B cell (primary cell): ENCODE measurements around the gene DGUOK. TPM values are rescaled to one million over a fixed set of nuclear protein-coding genes. Genes with fewer than 3 reads are reported as not detected.

ENCODE experiments used
- ATAC-seq: fragments of 200-7000 bp; cut with Tn5 transposase; one replicate; pipeline ENCODE4 v1.10.0; 2021; ENCODE audit warnings: low read depth, mild to moderate bottlenecking, moderate number of reproducible peaks, moderate library complexity
- CTCF ChIA-PET: fragments of 350-600 bp; sonication (Branson Sonifier 250); formaldehyde crosslinking; loops from one replicate; lab custom pipeline; 2021; ENCODE audit warnings: antibody characterized with exemption, inconsistent platforms; lab: Charles Lee
- POLR2A ChIA-PET: fragments of 350-600 bp; sonication (Branson Sonifier 250); formaldehyde crosslinking; loops from one replicate; lab custom pipeline; 2021; ENCODE audit warnings: antibody characterized with exemption; lab: Charles Lee
- DNase-seq: peaks from one replicate; pipeline ENCODE4 v3.0.0; 2013
- H2AFZ ChIP-seq: 2 replicates; pipeline ENCODE4 v1.6.1; 2012; ENCODE audit warnings: mild to moderate bottlenecking, low read depth, low read length; ENCODE audit not compliant: insufficient read depth, poor library complexity, severe bottlenecking
- H3K27ac ChIP-seq, 2 donors: 1 replicate in 1 of 2; 2 replicates in 1 of 2; pipeline ENCODE4 v1.5.1; 2012 to 2013; ENCODE audit warnings: low read length in 2 of 2, mild to moderate bottlenecking in 2 of 2, moderate library complexity in 1 of 2
- H3K27me3 ChIP-seq, 4 experiments: fragments of 200-600 bp in 1 of 4; sonication (generic) in 1 of 4; replicated peaks in 1 of 4; 1 replicate in 2 of 4; 2 replicates in 2 of 4; pipeline versions ENCODE4 v1.6.1 to v1.7.0; 2013 to 2016; ENCODE audit warnings: low read length in 3 of 4, mild to moderate bottlenecking in 2 of 4, mixed read lengths in 1 of 4, moderate library complexity in 1 of 4; ENCODE audit not compliant: insufficient read depth in 4 of 4, control insufficient read depth in 3 of 4; ENCODE audit errors: control extremely low read depth in 1 of 4
- H3K36me3 ChIP-seq, 2 experiments: replicated peaks in 1 of 2; 1 replicate in 1 of 2; 2 replicates in 1 of 2; pipeline versions ENCODE4 v1.6.1 to v1.7.1; 2013; ENCODE audit warnings: low read length in 1 of 2; ENCODE audit not compliant: insufficient read depth in 2 of 2, control insufficient read depth in 1 of 2; ENCODE audit errors: control extremely low read depth in 1 of 2, extremely low read depth in 1 of 2
- H3K4me1 ChIP-seq, 2 donors: fragments of 200-600 bp in 1 of 2; sonication (generic) in 1 of 2; 1 replicate in 1 of 2; 2 replicates in 1 of 2; pipeline versions ENCODE4 v1.5.1 to v1.6.1; 2013 to 2017; ENCODE audit warnings: low read length in 2 of 2; ENCODE audit not compliant: control insufficient read depth in 2 of 2, insufficient read depth in 2 of 2
- H3K4me2 ChIP-seq: replicated peaks from 2 replicates; pipeline ENCODE3; 2012; ENCODE audit warnings: mild to moderate bottlenecking, low read depth, low read length; ENCODE audit not compliant: poor library complexity, severe bottlenecking
- H3K4me3 ChIP-seq, 5 experiments: fragments of 200-600 bp in 1 of 5; sonication (generic) in 1 of 5; 1 replicate in 3 of 5; 2 replicates in 2 of 5; pipeline versions ENCODE4 v1.5.1 to v1.7.0; 2011 to 2016; ENCODE audit warnings: low read length in 4 of 5, mild to moderate bottlenecking in 4 of 5, low read depth in 2 of 5, control low read depth in 1 of 5, moderate library complexity in 1 of 5; ENCODE audit not compliant: insufficient read depth in 1 of 5; ENCODE audit errors: control extremely low read depth in 1 of 5, extremely low read depth in 1 of 5
- H3K79me2 ChIP-seq: fragments of 200-600 bp; sonication (generic); one replicate; pipeline ENCODE4 v1.6.0; 2016; ENCODE audit warnings: low read length; ENCODE audit not compliant: control insufficient read depth, insufficient read depth
- H3K9ac ChIP-seq: fragments of 200-600 bp; sonication (generic); 2 replicates; pipeline ENCODE4 v1.6.1; 2017; ENCODE audit warnings: mild to moderate bottlenecking, low read length, moderate library complexity
- H3K9me3 ChIP-seq, 3 donors: one replicate each; pipeline versions ENCODE4 v1.6.1 to v1.7.1; 2013; ENCODE audit warnings: low read length in 2 of 3; ENCODE audit not compliant: control insufficient read depth in 2 of 3, insufficient read depth in 1 of 3; ENCODE audit errors: control extremely low read depth in 1 of 3
- H4K20me1 ChIP-seq: 2 replicates; pipeline ENCODE4 v1.6.0; 2012; ENCODE audit warnings: mild to moderate bottlenecking, low read length; ENCODE audit not compliant: insufficient read depth, control insufficient read depth, poor library complexity, severe bottlenecking
- H3K27ac Mint-ChIP-seq: one replicate; pipeline ENCODE4 v1.8.0; 2021; ENCODE audit warnings: mixed read lengths
- H3K27me3 Mint-ChIP-seq: one replicate; pipeline ENCODE4 v1.8.0; 2021; ENCODE audit warnings: mixed read lengths
- H3K4me1 Mint-ChIP-seq: one replicate; pipeline ENCODE4 v1.8.0; 2021; ENCODE audit warnings: mixed read lengths
- H3K4me3 Mint-ChIP-seq: one replicate; pipeline ENCODE4 v1.8.0; 2021; ENCODE audit warnings: mixed read lengths
- H3K9me3 Mint-ChIP-seq: one replicate; pipeline ENCODE4 v1.8.0; 2022; ENCODE audit warnings: mixed read lengths; ENCODE audit not compliant: insufficient read depth
- EZH2 ChIP-seq: IDR thresholded peaks from 2 replicates; pipeline ENCODE4 v1.6.1; 2012; ENCODE audit warnings: borderline replicate concordance, low read depth, mild to moderate bottlenecking, moderate library complexity, low read length; ENCODE audit not compliant: insufficient read depth, poor library complexity, severe bottlenecking
- WGBS: methylation state at CpG from one replicate; pipeline ENCODE4 v1.1.5; 2013; ENCODE audit warnings: missing lambda C conversion rate; ENCODE audit not compliant: insufficient coverage; 5-methylcytosine and 5-hydroxymethylcytosine counted together
- intact Hi-C: fragments of 100-400 bp; cut with micrococcal nuclease; formaldehyde crosslinking; loops from one replicate; pipeline ENCODE4 v1.10.0; 2022
- polyA plus RNA-seq: library from polyadenylated mRNA; depleted of rRNA; stranded (reverse); fragments of >200 nt; gene quantifications from 2 replicates; pipeline ENCODE4 v1.2.3, GENCODE V29; 2012
- total RNA-seq, 2 donors: library from RNA; stranded (reverse); fragments of 120-200 nt in 1 of 2; gene quantifications; 1 replicate in 1 of 2; 2 replicates in 1 of 2; pipeline versions ENCODE4 v1.2.3 to v1.2.4, GENCODE V29; 2013 to 2022
- TF ChIP-seq, protein P1 (sequence below): fragments of 200-600 bp; IDR thresholded peaks from one replicate; pipeline ENCODE4 v1.8.0; 2022; ENCODE audit warnings: antibody characterized with exemption, mild to moderate bottlenecking

The DGUOK gene
- total and polyA plus RNA-seq, 2 donors (not counting 1 experiment from before 2014, with no cell fraction given), result 61.7 to 81.5 TPM

DNA sequence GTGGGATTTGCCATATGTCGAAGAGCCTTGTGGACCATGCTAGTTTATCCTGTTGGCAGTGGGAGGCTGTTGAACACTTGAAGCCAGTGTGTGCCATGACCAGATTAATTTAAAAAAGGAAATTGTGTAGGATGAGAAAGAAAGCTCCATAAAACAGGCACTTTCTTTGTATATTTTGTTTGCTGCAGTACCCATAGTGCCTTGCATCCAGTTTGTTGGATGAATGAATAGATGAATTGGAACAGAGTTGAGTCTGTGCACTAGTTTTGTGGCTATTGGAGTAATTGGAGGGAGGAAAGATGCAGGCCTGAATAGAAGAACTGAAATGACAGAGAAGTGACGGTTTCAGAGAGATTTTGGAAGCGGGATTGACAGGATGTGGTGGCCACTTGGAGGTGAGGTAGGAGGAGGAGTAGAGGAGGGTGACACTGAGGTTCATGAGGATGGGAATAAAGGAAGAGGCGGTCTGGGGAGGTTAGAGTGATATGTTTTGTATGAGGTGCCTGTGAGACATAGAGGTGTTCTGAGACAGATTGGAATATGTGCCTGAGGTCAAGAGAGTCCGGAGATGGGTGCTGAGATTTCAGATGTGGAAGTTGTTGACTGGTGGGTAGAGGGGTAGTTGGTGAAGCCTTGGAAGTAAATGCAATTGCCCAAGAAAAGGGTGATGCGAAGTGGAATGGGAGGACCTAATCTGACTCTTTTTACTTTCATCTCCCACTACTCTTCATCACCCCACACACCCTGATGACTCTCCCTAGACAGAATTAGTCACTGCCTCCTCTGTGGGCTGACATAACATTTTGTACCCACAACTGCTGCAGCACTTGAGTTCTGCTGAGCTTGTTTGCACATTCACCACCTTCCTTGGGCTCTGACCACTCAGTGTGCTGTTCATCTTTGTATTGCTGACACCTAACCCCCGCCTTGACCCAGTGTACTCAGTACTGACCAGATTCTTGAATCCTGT, 5.1 kb downstream of the DGUOK start:
- peaks cover 0 to 38% of the 10 kb centered on the region in 2 experiments for H3K36me3 ChIP-seq
- Mint-ChIP-seq H3K27me3 (no peaks in the 10 kb centered on the region), H3K4me3 (no peak overlapping the region), H3K27ac (no peak overlapping the region), H3K9me3 (no peaks in the 10 kb centered on the region), H3K4me1 (peaks cover 62% of the 10 kb centered on the region)
- no peaks in the 10 kb centered on the region for H3K27me3 ChIP-seq
- WGBS, result 96% methylated on average over 5 of the region's 7 CpGs
- TF ChIP-seq, protein P1, sequence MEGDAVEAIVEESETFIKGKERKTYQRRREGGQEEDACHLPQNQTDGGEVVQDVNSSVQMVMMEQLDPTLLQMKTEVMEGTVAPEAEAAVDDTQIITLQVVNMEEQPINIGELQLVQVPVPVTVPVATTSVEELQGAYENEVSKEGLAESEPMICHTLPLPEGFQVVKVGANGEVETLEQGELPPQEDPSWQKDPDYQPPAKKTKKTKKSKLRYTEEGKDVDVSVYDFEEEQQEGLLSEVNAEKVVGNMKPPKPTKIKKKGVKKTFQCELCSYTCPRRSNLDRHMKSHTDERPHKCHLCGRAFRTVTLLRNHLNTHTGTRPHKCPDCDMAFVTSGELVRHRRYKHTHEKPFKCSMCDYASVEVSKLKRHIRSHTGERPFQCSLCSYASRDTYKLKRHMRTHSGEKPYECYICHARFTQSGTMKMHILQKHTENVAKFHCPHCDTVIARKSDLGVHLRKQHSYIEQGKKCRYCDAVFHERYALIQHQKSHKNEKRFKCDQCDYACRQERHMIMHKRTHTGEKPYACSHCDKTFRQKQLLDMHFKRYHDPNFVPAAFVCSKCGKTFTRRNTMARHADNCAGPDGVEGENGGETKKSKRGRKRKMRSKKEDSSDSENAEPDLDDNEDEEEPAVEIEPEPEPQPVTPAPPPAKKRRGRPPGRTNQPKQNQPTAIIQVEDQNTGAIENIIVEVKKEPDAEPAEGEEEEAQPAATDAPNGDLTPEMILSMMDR, result no peak
- TF ChIP-seq EZH2, result no peak
- H4K20me1 ChIP-seq, result peaks cover 41% of the 10 kb centered on the region
- H3K4me3 ChIP-seq, result no peak overlapping the region
- ChIA-PET CTCF (interaction anchor here (1.7 kb wide), 1 partner anchor 318 kb away, joined by 4 read pairs; no protein-coding TSS in a partner anchor), POLR2A (no interaction called here)
- no peaks in the 10 kb centered on the region for H3K9me3 ChIP-seq
- H3K79me2 ChIP-seq, result peaks cover 99% of the 10 kb centered on the region
- H2AFZ ChIP-seq, result no peak overlapping the region
- no peak overlapping the region for H3K4me2 ChIP-seq
- no peak overlapping the region for H3K27ac ChIP-seq
- no peak overlapping the region for H3K9ac ChIP-seq
- no peak for ATAC-seq
- no peak for DNase-seq
- intact Hi-C loops, result no loop called here
- H3K4me1 ChIP-seq, result peaks cover 26 to 28% of the 10 kb centered on the region in 2 donors

DNA sequence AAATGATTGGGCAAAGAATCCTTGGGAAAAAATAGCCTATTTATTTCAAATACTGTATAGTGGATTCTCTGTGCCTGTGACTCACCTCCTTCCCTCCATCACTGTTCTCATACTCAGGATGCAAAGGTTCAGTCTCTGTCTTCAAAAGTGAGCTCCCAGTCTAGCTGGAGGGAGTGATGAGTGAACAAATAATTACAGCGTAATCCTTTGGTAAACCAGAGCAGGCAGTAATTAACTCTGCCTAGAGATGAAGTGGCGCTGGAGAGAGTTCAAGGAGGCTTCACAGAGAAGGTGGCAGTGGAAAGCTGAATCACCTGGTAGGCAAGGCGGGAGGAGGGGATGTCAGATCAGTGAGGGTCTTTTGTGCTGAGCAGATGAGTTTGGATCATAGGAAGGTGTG, 6.5 kb downstream of the DGUOK start:
- intact Hi-C loops, result no loop called here
- ChIA-PET POLR2A (no interaction called here), CTCF (interaction anchor here (1.6 kb wide), 1 partner anchor 25 kb away, joined by 5 read pairs; no protein-coding TSS in a partner anchor)
- DNase-seq (no peak), ATAC-seq (no peak)
- peaks cover 17 to 25% of the 10 kb centered on the region in 2 donors for H3K4me1 ChIP-seq
- TF ChIP-seq EZH2, result no peak
- TF ChIP-seq, protein P1, result no peak
- no peaks in the 10 kb centered on the region for H3K9me3 Mint-ChIP-seq
- H3K27me3 ChIP-seq, result no peaks in the 10 kb centered on the region
- H4K20me1 ChIP-seq, result peaks cover 54% of the 10 kb centered on the region
- H3K4me1 Mint-ChIP-seq, result peaks cover 68% of the 10 kb centered on the region
- no peak overlapping the region for H3K27ac ChIP-seq
- H3K4me2 ChIP-seq, result no peak overlapping the region
- 100% methylated on average over 3 of the region's 3 CpGs for WGBS
- H3K4me3 ChIP-seq, result no peak overlapping the region
- H3K4me3 Mint-ChIP-seq, result no peak overlapping the region
- H3K9ac ChIP-seq, result no peak overlapping the region
- peaks cover 3 to 46% of the 10 kb centered on the region in 2 experiments for H3K36me3 ChIP-seq
- H2AFZ ChIP-seq, result no peak overlapping the region
- H3K27ac Mint-ChIP-seq, result no peak overlapping the region
- no peaks in the 10 kb centered on the region for H3K27me3 Mint-ChIP-seq
- H3K9me3 ChIP-seq, result no peaks in the 10 kb centered on the region
- H3K79me2 ChIP-seq, result peaks cover 99% of the 10 kb centered on the region
